Esophagus muscularis mucosa (tissue), 4 donors: ENCODE results near the gene TMA7. TPM values are rescaled to one million over a fixed set of nuclear protein-coding genes. Genes with fewer than 3 reads are reported as not detected.

Experiments
- DNase-seq: peaks from one replicate; pipeline ENCODE4 v3.0.0-alpha.2; 2017; ENCODE audit errors: extremely low spot score
- H3K27ac ChIP-seq, 4 donors: fragments of 200-600 bp; sonication (generic); replicated peaks in 1 of 4; 1 replicate in 3 of 4; 2 replicates in 1 of 4; pipeline ENCODE4 v1.5.1; 2016 to 2019; ENCODE audit warnings: mild to moderate bottlenecking in 1 of 4
- H3K27me3 ChIP-seq, 4 donors: fragments of 200-600 bp; sonication (generic); one replicate each; pipeline versions ENCODE4 v1.5.1 to v1.6.0; 2016 to 2019
- H3K36me3 ChIP-seq, 4 donors: fragments of 200-600 bp; sonication (generic); one replicate each; pipeline ENCODE4 v1.5.1; 2016 to 2019
- H3K4me1 ChIP-seq, 4 donors: fragments of 200-600 bp; sonication (generic); one replicate each; pipeline ENCODE4 v1.5.1; 2016 to 2019
- H3K4me3 ChIP-seq, 4 donors: fragments of 200-600 bp; sonication (generic); 1 replicate in 2 of 4; 2 replicates in 2 of 4; pipeline ENCODE4 v1.5.1; 2016 to 2019; ENCODE audit warnings: mild to moderate bottlenecking in 4 of 4, moderate library complexity in 1 of 4
- H3K9me3 ChIP-seq, 4 donors: fragments of 200-600 bp; sonication (generic); 1 replicate in 3 of 4; 2 replicates in 1 of 4; pipeline ENCODE4 v1.5.1; 2016 to 2019
- EP300 ChIP-seq: sonication (generic); formaldehyde crosslinking; IDR thresholded peaks from one replicate; pipeline ENCODE4 v1.6.1; 2017; ENCODE audit warnings: antibody characterized with exemption
- POLR2A ChIP-seq: fragments of 450-650 bp; IDR thresholded peaks from one replicate; pipeline ENCODE4 v1.6.1; 2017; ENCODE audit warnings: antibody characterized with exemption, moderate library complexity, mild to moderate bottlenecking, low read depth
- POLR2AphosphoS5 ChIP-seq, 2 donors: sonication (generic); formaldehyde crosslinking; IDR thresholded peaks; one replicate each; pipeline ENCODE4 v1.6.1; 2017; ENCODE audit warnings: antibody characterized with exemption in 2 of 2
- WGBS: methylation state at CpG from one replicate; pipeline ENCODE4 v1.1.5; 2018; 5-methylcytosine and 5-hydroxymethylcytosine counted together
- intact Hi-C: fragments of 100-400 bp; cut with DNase I; formaldehyde crosslinking; loops from one replicate; pipeline ENCODE4 v1.15.1; 2023
- total RNA-seq, 4 donors: library from RNA; depleted of rRNA; stranded (reverse); fragments of >200 nt; gene quantifications; one replicate each; pipeline versions ENCODE4 v1.1.0 to v1.2.1, GENCODE V29; 2016
- TF ChIP-seq, protein P1 (sequence below), 3 experiments: fragments of 200-600 bp in 2 of 3; fragments of 450-650 bp in 1 of 3; sonication (generic) in 2 of 3; IDR thresholded peaks; one replicate each; pipeline ENCODE4 v1.5.1; 2017 to 2019; ENCODE audit warnings: antibody characterized with exemption in 3 of 3, mild to moderate bottlenecking in 2 of 3, moderate library complexity in 1 of 3

TMA7 gene
- total RNA-seq, 4 donors from 2014 or later: 167 to 270 (median 205) TPM

DNA sequence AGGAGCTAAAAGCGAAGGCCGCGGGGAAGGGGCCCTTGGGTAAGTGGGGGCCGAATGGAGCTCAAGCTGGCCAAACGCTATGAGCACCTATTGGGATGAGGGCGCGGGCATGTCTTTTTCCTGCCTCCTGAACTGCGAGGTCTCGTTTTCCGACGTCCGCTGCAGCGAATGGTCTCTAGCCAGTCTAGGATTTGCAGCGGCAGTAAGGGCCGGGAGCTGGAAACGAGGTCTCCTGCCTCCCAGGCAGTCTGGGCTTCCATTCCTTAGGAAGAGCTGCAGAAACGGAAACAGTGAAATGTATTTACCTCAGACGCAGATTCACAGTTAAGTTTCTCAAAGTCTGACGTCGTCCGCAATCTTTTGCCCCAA is 517 bp downstream of the TMA7 start:
- Histone ChIP-seq H3K27ac (peak overlapping the region; percentile 91 to 95 (median 92)), H3K9me3 (no peaks in the 10 kb centered on the region), H3K27me3 (no peaks in the 10 kb centered on the region), H3K36me3 (peaks cover 15 to 36% (median 24%) of the 10 kb centered on the region in 4 donors), H3K4me1 (peaks cover 31 to 44% (median 40%) of the 10 kb centered on the region in 4 donors), H3K4me3 (peak overlapping the region; percentile 76 to 87 (median 79))
- intact Hi-C loops: loop anchor here (10.0 kb wide), 1 partner anchor 64 kb away; the partner anchor contains the start of gene SHISA5
- TF ChIP-seq, protein P1, sequence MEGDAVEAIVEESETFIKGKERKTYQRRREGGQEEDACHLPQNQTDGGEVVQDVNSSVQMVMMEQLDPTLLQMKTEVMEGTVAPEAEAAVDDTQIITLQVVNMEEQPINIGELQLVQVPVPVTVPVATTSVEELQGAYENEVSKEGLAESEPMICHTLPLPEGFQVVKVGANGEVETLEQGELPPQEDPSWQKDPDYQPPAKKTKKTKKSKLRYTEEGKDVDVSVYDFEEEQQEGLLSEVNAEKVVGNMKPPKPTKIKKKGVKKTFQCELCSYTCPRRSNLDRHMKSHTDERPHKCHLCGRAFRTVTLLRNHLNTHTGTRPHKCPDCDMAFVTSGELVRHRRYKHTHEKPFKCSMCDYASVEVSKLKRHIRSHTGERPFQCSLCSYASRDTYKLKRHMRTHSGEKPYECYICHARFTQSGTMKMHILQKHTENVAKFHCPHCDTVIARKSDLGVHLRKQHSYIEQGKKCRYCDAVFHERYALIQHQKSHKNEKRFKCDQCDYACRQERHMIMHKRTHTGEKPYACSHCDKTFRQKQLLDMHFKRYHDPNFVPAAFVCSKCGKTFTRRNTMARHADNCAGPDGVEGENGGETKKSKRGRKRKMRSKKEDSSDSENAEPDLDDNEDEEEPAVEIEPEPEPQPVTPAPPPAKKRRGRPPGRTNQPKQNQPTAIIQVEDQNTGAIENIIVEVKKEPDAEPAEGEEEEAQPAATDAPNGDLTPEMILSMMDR (IDR thresholded peaks at IDR 0.05): no peak
- TF ChIP-seq EP300: no peak
- no peak for TF ChIP-seq POLR2AphosphoS5 (IDR thresholded peaks at IDR 0.05)
- no peak for TF ChIP-seq POLR2A
- DNase-seq: no peak
- whole genome bisulfite sequencing: 2% methylated on average over 21 of the region's 21 CpGs

DNA sequence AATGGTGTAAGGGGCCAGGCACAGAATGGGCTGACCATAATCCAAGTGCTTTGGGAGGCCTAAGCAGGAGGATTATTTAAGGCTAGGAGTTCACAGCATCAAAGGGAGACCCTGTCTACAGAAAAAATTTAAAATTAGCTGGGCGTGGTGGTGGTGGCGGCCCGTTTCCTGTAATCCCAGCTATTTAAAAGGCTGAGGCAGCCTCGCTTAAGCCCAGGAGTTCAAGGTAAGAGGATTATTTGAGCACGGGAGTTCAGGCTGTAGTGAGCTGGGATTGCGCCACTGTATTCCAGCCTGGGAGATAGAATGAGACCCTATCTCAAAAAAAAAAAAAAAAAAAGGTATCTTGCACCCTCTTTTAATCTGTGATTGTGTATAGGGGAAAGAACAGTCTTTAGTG is 1.9 kb downstream of the TMA7 start:
- no peak for TF ChIP-seq EP300
- TF ChIP-seq, protein P1 (IDR thresholded peaks at IDR 0.05): no peak
- no peak for TF ChIP-seq POLR2AphosphoS5 (IDR thresholded peaks at IDR 0.05)
- no peak for TF ChIP-seq POLR2A
- H3K9me3 ChIP-seq: no peaks in the 10 kb centered on the region
- H3K4me1 ChIP-seq: peaks cover 31 to 44% (median 40%) of the 10 kb centered on the region in 4 donors
- WGBS: 73% methylated on average over 6 of the region's 6 CpGs
- DNase-seq: no peak
- H3K27me3 ChIP-seq: no peaks in the 10 kb centered on the region
- peaks cover 15 to 36% (median 24%) of the 10 kb centered on the region in 4 donors for H3K36me3 ChIP-seq
- no peak overlapping the region for H3K4me3 ChIP-seq
- intact Hi-C loops: loop anchor here (10.0 kb wide), 1 partner anchor 63 kb away; the partner anchor contains the start of gene SHISA5
- H3K27ac ChIP-seq: no peak overlapping the region

GRCh38 chr3:48445277-48445882 is 5.3 kb downstream of the TMA7 start:
- WGBS: 76% methylated on average over 6 of the region's 6 CpGs
- Histone ChIP-seq H3K4me1 (peaks cover 29 to 50% (median 43%) of the 10 kb centered on the region in 4 donors), H3K4me3 (peak overlapping the region in 1 of 4 donors; percentile 80), H3K27me3 (no peaks in the 10 kb centered on the region), H3K36me3 (peaks cover 15 to 36% (median 26%) of the 10 kb centered on the region in 4 donors), H3K27ac (peak overlapping the region; percentile 88 to 98 (median 94)), H3K9me3 (no peaks in the 10 kb centered on the region)
- DNase-seq: no peak
- TF ChIP-seq POLR2A (no peak), POLR2AphosphoS5 (IDR thresholded peaks at IDR 0.05) (no peak), EP300 (no peak)
- TF ChIP-seq, protein P1 (IDR thresholded peaks at IDR 0.05): no peak
- intact Hi-C loops: loop anchor here (10.0 kb wide), 1 partner anchor 59 kb away; the partner anchor contains the start of gene SHISA5

GRCh38 chr3:48446043-48446424 is 6.0 kb downstream of the TMA7 start:
- DNase-seq: no peak
- intact Hi-C loops: loop anchor here (10.0 kb wide), 1 partner anchor 59 kb away; the partner anchor contains the start of gene SHISA5
- H3K27me3 ChIP-seq: no peaks in the 10 kb centered on the region
- H3K27ac ChIP-seq: peak overlapping the region; percentile 88 to 98 (median 94)
- TF ChIP-seq, protein P1 (IDR thresholded peaks at IDR 0.05): no peak
- no peak for TF ChIP-seq POLR2A
- no peak for TF ChIP-seq POLR2AphosphoS5 (IDR thresholded peaks at IDR 0.05)
- TF ChIP-seq EP300: no peak
- peaks cover 27 to 46% (median 39%) of the 10 kb centered on the region in 4 donors for H3K4me1 ChIP-seq
- H3K9me3 ChIP-seq: no peaks in the 10 kb centered on the region
- H3K36me3 ChIP-seq: peaks cover 15 to 39% (median 32%) of the 10 kb centered on the region in 4 donors
- peak overlapping the region; percentile 76 to 91 (median 86) for H3K4me3 ChIP-seq
- 18% methylated on average over 6 of the region's 6 CpGs for WGBS
